Measurements from ENCODE around the gene BRAT1.

DNA sequence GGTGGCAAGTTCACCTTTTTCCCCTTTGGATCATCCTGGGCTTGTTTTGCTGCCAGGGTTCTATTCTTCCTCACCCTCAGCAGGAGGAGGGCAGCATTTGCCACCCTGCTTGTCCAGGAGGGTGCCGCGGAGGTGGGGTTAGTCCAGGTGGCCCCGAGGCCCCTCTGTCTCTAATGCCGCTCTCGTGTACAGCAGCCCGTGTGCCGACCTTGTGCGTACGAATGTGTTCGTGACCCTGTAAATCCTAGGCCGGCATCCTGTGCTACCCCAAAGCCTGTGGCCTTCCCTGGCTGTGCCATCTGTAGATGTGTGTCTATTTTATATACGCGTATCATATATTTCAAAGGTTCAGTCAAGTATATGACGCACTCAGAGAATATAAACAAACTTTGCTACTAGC lies 14.1 kb upstream of the BRAT1 start:
- TF ChIP-seq, protein P1, sequence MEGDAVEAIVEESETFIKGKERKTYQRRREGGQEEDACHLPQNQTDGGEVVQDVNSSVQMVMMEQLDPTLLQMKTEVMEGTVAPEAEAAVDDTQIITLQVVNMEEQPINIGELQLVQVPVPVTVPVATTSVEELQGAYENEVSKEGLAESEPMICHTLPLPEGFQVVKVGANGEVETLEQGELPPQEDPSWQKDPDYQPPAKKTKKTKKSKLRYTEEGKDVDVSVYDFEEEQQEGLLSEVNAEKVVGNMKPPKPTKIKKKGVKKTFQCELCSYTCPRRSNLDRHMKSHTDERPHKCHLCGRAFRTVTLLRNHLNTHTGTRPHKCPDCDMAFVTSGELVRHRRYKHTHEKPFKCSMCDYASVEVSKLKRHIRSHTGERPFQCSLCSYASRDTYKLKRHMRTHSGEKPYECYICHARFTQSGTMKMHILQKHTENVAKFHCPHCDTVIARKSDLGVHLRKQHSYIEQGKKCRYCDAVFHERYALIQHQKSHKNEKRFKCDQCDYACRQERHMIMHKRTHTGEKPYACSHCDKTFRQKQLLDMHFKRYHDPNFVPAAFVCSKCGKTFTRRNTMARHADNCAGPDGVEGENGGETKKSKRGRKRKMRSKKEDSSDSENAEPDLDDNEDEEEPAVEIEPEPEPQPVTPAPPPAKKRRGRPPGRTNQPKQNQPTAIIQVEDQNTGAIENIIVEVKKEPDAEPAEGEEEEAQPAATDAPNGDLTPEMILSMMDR (IDR thresholded peaks at IDR 0.05) = no peak
- TF ChIP-seq POLR2A (IDR thresholded peaks at IDR 0.05) = no peak
